Measurements from ENCODE around the gene DDX42.
A peak's percentile ranks its signal among the peaks of the same experiment; 100 is the strongest.

DDX42 gene

GRCh38 chr17:63826468-63827001, 52.6 kb downstream of the DDX42 start:
- no peak for DNase-seq

- DNase-seq = peak; percentile 87
Measured at GRCh38 chr17:63827002-63827800, 53.2 kb downstream of the DDX42 start, which contains the start of the genes FTSJ3 and PSMC5. Gene FTSJ3, minus strand, starts transcription at chr17:63827663. Its CDS starts 761 bp downstream, at chr17:63826902. Gene PSMC5, plus strand, starts transcription at chr17:63827431. Its CDS starts 60 bp downstream, at chr17:63827491.

DNA sequence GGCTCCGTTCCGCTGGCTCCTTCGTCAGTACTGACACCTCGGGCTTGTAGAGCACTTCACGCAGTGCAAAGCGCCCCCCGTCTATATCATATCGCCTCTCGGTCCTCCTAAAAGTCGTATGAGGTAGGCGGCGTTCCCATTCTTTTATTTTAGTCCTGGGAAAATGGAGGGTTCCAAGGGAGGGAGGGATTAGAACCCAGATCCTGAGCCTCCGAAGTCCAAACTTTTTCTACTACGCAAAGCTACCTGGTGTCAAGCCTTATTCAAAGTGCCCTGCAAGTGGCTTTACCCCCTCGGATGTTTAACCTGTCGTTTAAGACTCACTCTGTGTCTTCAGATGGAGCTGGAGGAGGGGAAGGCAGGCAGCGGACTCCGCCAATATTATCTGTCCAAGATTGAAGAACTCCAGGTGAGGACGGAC, 53.8 kb downstream of the DDX42 start:
- no peak for DNase-seq

DNA sequence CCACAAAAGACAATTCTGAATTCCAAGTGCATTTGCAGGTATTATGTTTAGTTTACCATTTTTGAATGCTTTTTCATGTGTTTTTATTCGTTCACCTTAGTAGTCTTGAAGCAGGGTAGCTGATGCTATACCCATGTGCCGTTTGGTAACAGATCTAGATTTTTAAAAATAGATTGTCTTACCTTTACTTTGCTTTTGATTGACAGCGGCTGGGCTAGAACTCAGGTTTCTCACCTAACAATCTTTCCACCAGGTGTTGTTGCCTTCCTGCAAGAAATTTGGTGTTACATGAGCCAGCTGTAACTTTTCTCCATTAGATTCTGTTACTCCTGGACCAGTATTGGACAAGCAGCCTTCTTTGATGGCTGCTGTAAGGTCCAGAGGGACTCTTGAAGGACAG, 55.0 kb downstream of the DDX42 start:
- no peak for DNase-seq

GRCh38 chr17:63830278-63830677, 56.3 kb downstream of the DDX42 start:
- DNase-seq = no peak

GRCh38 chr17:63830904-63831491, 57.0 kb downstream of the DDX42 start:
- DNase-seq = no peak

DNA sequence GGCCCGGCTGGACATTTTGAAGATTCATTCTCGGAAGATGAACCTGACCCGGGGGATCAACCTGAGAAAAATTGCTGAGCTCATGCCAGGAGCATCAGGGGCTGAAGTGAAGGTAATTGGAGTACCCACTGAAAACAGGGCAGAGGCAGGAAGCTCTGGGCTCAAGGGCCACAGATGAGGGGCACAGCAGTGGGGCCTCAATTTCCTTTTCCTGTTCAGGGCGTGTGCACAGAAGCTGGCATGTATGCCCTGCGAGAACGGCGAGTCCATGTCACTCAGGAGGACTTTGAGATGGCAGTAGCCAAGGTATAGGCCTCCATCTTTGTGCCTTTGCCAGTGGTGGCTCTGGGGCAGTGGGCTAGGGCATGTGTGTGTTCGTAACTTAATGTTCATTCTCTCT, 57.5 kb downstream of the DDX42 start:
- no peak for DNase-seq

DNA sequence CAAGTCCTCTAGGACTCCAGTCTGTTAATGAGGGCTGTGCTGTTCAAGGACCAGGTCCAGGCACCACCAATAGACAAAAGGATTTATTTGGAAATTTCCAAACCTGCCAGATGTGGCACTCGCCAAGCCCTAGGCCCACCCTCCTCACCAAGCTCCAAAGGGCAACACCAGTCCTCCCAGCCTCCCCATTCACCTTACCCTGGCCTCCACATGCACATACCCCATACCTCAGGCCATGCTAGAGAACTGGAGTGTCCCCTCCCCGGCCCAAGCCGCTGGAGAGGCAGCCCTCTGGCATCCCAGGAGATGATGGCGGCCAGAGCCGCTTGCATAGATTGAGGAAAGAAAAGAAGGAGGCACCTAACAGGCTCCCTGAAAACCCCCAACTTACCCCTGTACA, 58.0 kb downstream of the DDX42 start:
- DNase-seq = no peak

DNA sequence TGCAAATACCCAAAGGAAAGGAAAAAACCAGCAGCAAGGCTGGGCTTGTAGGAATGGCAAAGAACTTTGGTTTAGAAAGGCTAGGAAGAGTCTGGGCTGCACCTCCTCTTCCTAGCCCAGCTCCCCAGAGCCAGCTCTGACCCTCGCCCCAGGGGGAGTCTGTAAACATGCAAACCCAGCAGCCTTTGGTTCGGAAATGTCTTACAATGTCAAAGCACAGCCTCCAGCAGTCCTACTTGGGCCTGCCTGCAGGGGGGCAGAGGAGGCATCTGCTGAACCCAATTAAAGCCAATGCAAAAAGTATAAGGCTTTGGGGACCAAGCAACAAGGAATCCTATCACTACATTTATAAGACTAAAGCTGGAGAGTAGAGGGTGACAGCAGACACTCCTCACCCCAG, 58.5 kb downstream of the DDX42 start:
- DNase-seq = no peak

GRCh38 chr17:63833026-63833740, 59.2 kb downstream of the DDX42 start:
- DNase-seq = no peak

DNA sequence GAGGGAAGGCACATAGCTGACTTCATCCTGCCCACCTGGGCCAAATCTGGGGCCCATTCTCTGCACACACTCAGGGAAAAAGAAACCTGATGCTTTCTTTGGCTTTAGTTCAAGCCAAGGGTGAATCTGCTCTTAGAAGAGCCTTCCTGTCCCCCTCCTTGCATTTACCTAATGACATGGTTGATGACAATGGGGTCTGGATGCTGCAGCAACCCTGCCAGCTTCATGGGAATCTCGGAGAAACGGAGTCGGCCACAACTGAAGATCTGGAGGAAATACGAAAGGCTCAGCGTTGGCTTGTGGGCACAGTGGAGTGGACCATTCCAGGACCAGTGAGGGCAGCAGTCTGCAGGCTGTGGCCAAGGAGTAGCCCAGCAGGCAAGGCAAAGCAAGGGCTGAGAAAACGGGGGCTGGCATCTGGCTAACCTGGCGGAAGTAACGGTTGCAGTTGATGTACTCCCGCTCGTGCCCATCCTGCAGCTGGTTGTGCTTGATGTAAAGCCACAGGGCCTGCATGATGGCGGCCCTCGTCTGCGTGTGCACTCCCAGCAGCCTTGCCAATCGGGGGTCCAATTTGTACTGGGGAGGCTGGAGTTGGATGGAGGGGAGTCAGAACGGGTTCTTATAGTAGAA, 59.9 kb downstream of the DDX42 start:
- no peak for DNase-seq

- no peak for DNase-seq
Measured at GRCh38 chr17:63834431-63835166, 60.6 kb downstream of the DDX42 start.

DNA sequence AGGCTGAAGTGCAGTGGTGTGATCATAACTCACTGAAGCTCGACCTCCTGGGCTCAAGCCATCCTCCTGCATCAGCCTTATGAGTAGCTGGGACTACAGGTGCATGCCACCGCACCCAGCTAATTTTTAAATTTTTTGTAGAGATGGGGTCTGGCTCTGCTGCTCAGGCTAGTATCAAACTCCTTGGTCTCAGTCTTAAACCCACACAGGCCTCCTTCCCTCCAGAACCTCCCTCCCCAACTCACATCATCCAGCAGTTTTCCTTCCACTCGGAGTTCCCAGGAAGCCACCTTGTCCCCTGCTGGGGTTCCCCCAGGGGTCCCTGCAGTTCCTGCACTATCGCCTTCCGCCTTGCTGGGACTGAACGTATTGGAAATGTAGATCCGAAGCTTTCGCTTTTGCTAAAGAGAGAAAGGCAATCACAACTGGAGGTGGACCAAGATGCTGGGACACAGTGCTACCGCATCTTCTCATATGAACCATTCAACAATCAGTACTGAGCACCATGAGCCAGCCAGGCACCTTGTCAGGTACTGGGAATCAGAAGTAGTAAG, 61.3 kb downstream of the DDX42 start:
- no peak for DNase-seq

DNA sequence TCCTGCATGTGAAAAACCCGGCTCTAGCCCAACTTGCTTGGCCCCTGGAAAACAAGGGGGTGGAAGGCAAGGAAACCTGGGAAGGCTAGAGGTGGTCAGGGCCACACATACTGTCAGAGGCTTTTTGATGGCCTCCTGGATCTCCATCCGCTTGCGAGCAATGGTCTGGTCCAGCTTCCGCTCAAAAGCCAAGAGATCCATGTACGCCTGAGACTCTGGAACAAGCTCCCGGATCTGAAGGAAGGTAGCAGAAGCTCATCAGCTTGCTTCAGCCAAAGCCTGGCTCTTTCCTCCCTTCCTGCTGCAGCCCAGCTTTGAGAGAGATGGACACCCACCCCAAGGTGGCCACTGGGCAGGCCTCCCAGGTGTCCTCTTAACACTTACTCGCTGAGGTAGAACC, 62.8 kb downstream of the DDX42 start:
- no peak for DNase-seq

DNA sequence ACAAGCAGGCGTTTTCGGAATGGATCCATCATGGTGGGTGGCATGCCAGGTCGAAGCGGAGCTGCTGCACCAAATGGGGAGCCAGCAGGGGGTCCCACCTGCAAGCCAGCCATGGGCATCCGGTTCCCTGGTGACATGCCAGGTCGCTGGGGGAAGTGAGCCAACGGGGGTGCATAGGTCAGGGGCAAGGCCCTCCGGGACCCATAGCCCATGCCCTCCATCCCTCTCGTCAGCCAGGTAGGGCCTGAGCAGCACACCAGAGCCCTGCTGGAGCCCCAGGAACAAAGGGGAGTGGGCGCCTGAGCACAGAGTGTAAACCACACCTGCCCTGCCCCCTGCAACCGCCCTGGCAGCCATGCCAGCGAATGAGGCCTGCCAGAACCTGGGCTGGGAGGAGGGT, 63.5 kb downstream of the DDX42 start:
- no peak for DNase-seq

DNA sequence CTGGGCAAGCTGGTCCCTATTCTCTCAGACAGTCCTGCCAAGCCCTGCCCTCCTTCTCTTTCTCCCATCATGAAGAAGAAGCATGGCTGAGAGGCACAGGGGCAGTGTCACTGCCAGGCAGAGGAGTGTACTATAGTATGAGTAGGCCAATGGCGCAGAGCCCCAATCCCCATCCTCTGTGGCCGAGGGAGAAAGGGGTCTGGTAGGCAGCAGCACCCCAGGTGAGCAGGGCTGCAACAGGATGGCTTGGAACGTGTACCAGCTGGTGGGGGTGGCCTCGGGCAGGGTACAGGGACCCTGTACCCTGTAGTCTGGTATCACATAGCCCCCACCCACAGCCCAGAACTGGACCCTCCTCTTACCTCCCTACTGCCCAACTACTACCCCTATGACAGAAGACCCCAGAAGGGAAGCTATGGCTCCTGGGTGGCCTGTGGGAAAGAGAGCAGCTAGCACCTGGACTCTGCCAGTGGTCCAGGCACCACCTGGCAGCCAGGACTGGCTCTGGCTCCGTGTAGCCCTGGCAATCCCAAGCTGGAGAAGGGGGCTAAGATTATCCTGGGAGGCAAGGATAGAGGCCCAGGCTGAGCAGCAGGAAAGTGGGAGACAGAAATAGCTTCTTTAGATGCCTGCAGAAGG, 64.1 kb downstream of the DDX42 start:
- no peak for DNase-seq

DNA sequence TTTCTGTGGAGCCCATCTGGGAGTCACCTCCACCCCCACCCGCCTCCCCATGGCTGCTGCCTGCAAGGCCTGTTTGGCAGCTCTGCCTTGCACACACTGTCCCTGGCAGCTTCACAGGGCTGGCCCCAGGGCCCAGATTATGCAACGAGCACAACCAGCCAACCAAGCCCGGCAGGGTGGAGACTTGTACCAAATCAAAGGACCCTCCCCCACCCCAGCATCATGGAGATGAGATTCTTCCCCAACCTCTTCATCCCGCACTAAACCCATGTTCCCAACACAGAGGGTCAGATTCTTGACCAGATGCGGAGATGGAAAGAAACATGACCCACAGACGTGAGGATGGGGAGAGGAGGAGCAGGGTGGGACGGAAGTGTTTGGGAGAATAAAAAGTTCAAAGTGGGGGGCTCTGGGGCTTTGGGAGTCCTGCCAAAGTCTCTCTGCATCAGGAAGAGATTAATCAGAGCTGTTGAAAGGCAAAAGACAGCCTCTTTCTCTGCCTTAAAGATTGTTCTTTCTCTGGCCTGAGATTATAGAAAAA, 64.7 kb downstream of the DDX42 start:
- DNase-seq = no peak

DNA sequence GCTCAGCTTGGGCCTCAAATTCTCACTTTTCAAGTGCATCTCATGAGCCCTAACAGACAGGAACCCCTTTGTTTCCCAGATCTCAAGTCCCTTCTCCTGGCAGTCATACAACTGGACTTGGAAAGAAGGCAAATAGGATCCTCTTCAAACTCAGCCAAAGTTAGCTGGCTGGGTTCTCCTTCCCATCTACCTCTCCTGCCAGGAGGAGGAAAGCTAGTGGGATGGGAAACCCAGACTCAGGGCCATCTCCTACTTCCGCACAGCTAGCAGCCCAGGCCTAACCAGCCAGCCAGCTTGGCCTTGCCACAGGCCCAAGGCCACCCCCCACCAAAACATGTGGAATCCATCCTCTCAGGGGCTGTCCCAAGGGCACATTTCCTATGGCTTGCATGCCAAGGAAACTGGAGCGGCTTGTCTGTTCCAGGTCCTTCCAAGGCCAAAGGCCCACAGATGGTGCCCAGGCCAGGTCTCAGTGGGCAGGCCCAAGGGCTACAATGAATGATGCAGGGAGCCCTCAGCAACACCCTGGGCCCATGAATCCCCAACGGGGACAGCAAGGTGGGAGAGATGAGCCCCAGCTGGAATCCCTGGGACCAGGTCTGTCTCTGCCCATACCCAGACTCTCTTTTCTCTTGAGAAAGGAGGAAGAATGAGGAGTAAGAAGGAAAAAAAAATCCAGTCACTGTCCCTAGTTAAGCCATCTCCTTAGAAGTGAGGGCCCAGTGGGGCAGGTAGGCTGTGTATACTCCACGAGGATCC, 66.8 kb downstream of the DDX42 start:
- DNase-seq = no peak

DNA sequence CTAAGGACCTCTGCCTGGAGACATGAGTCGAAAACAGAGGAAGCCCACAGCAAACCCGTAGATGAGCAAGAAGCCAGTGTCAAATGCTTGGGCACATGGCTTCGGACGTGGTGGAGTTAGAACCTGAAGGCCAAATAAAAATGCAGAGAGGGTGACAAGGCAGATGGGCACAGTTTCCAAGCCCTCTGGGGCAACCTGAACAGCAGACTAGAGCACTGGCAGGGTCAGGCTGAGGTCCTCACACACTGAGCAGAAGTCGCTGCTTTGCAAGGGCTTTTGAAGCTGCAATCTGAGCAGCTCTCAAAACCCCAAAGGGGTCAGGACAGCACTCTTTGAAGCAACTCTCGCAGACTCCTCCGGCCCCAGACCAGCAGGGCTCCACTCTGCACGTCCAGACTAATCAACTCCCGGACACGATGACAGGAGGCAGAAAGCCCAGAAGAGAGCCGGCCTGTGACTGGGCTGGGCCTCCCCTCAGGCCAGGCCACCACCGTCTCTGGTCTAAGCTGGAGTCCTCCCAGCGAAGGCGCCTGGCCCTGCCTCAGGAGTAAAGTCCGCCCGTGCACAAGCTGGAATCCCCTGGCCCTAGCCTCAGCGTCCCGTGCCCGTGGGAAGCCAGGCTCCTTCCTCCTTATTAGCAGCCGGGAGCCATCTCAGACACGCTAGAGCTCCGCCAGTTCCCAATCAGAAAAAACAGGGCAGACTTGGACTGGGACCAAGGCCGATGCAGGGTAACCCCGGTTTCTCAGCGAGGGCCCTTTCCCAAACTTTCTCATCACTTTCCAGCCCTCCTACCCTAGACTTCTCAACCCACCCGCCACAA, 67.6 kb downstream of the DDX42 start:
- DNase-seq = no peak

DNA sequence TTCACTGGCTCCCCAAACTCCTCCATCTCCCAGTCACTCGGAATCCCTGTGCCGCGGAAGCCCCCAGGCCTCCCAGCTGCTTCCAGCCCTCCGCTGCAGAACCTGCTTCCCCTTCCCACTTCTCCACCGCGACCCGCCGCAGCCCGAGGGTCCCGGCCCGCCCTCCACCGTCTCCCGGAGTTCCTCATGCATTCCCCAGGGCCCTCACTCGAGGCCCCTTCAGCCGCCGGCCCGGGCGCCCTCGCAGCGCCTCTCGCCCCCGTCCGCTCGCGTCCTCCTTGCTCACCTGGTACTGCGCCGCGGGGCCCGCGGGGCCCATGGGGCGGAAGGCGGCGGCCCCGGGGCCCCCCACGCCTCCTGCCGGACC, 68.2 kb downstream of the DDX42 start:
- no peak for DNase-seq

Measured in amniotic stem cell (primary cell).